Activated naive CD8-positive, alpha-beta T cell treated with anti-CD3 and anti-CD28 coated beads, Interleukin-2, amount 10 ng/mL, durations not matched to agents 7 days and 5 days (primary cell): ENCODE measurements around the gene NELFB. TPM values are rescaled to one million over a fixed set of nuclear protein-coding genes. Genes with fewer than 3 reads are reported as not detected.

Experiments used
- ATAC-seq: fragments of 150-1000 bp; cut with Tn5 transposase; one replicate; pipeline ENCODE4 v1.10.0; 2021; ENCODE audit warnings: low read depth, moderate library complexity
- POLR2A ChIA-PET: fragments of 350-600 bp; sonication (Branson Sonifier 250); formaldehyde crosslinking; loops from one replicate; lab custom pipeline; 2021; ENCODE audit warnings: antibody characterized with exemption; lab: Charles Lee
- DNase-seq: peaks from one replicate; pipeline ENCODE4 v3.0.0; 2021
- H3K27ac Mint-ChIP-seq: one replicate; pipeline ENCODE4 v1.8.0; 2022; ENCODE audit warnings: mild to moderate bottlenecking, mixed read lengths
- H3K27me3 Mint-ChIP-seq: one replicate; pipeline ENCODE4 v1.8.0; 2022; ENCODE audit warnings: mild to moderate bottlenecking, moderate library complexity, mixed read lengths
- H3K36me3 Mint-ChIP-seq: one replicate; pipeline ENCODE4 v1.8.0; 2021; ENCODE audit warnings: mild to moderate bottlenecking, mixed read lengths
- H3K4me1 Mint-ChIP-seq: one replicate; pipeline ENCODE4 v1.8.0; 2021; ENCODE audit warnings: mixed read lengths
- H3K4me3 Mint-ChIP-seq: one replicate; pipeline ENCODE4 v1.8.0; 2022; ENCODE audit warnings: mild to moderate bottlenecking, moderate library complexity, mixed read lengths
- H3K9me3 Mint-ChIP-seq: one replicate; pipeline ENCODE4 v1.8.0; 2021; ENCODE audit warnings: mixed read lengths
- total RNA-seq, 2 experiments: library from RNA; stranded (reverse); gene quantifications; one replicate each; pipeline ENCODE4 v1.2.3, GENCODE V29; 2021

NELFB gene
- total RNA-seq, 2 experiments from 2014 or later = 58.7 to 63.1 TPM

DNA sequence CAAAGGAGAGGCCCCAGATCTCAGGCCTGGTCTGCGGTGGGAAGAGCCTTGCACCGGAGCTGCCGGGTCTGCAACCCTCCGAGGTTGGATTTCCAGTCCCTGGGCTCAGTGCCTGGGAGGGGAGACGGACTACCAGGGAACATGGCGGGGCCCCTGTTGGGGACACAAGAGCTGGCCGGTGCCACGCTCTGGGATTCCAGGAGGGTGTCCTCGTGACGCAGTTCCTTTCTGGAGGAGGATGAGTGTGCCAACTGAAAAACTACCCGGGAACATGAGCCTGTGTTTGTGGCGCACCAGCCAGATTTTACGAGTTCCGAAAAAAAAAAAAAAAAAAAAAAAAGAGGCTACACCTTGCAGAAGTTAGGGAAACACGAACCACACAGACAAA is 38.0 kb downstream of the NELFB start:
- peaks cover 6% of the 10 kb centered on the region for H3K4me1 Mint-ChIP-seq
- POLR2A ChIA-PET = no interaction called here
- no peak overlapping the region for H3K27ac Mint-ChIP-seq
- DNase-seq (no peak), ATAC-seq (no peak)
- H3K9me3 Mint-ChIP-seq = no peaks in the 10 kb centered on the region
- H3K36me3 Mint-ChIP-seq = no peaks in the 10 kb centered on the region
- H3K27me3 Mint-ChIP-seq = peaks cover 34% of the 10 kb centered on the region
- no peak overlapping the region for H3K4me3 Mint-ChIP-seq

DNA sequence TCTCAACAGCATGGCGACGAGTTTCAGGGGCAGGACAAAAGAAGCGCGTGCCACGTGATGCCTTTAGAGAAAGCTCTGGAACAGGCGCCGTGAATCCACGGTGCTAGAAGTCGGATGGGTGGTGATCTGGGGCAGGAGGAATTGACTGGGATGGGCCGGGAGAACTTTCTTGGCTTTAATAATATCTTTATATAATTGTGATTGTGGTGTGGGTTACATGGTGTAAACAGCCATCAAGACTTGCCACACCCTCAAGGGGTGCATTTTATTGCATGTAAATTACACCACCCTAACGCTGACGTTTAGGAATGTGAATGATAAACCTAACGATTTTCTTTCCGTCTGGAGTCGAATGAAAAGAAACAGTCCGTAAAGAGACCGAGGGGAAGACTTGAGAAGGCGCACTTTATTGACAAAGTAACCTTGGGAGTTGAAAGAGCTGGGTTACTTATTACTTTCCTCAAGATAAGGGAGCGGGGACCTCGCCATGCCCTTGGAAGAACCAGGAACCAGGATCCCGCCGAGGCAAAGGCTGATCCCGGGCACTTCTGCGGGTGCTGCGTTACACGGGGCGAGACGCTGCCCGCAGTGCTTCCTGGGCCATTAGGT is 38.5 kb downstream of the NELFB start:
- no peak overlapping the region for H3K27ac Mint-ChIP-seq
- H3K4me3 Mint-ChIP-seq = no peak overlapping the region
- POLR2A ChIA-PET = interaction anchor here (1.2 to 1.3 kb wide), 2 partner anchors 8 to 16 kb away, joined by 3 to 4 read pairs; partner anchors contain the start of genes NRARP and TOR4A
- DNase-seq = no peak
- no peak for ATAC-seq
- peaks cover 6% of the 10 kb centered on the region for H3K4me1 Mint-ChIP-seq
- H3K9me3 Mint-ChIP-seq = no peaks in the 10 kb centered on the region
- H3K27me3 Mint-ChIP-seq = peaks cover 38% of the 10 kb centered on the region
- no peaks in the 10 kb centered on the region for H3K36me3 Mint-ChIP-seq

GRCh38 chr9:137294091-137294680 is 39.1 kb downstream of the NELFB start:
- ATAC-seq = peak; percentile 34
- DNase-seq = peak; percentile 29
- POLR2A ChIA-PET = interaction anchor here (1.2 to 1.3 kb wide), 2 partner anchors 8 to 17 kb away, joined by 3 to 4 read pairs; partner anchors contain the start of genes NRARP and TOR4A
- Mint-ChIP-seq H3K9me3 (no peaks in the 10 kb centered on the region), H3K4me3 (peak overlapping the region; percentile 4), H3K4me1 (peaks cover 6% of the 10 kb centered on the region), H3K27me3 (peaks cover 44% of the 10 kb centered on the region), H3K36me3 (no peaks in the 10 kb centered on the region), H3K27ac (no peak overlapping the region)

DNA sequence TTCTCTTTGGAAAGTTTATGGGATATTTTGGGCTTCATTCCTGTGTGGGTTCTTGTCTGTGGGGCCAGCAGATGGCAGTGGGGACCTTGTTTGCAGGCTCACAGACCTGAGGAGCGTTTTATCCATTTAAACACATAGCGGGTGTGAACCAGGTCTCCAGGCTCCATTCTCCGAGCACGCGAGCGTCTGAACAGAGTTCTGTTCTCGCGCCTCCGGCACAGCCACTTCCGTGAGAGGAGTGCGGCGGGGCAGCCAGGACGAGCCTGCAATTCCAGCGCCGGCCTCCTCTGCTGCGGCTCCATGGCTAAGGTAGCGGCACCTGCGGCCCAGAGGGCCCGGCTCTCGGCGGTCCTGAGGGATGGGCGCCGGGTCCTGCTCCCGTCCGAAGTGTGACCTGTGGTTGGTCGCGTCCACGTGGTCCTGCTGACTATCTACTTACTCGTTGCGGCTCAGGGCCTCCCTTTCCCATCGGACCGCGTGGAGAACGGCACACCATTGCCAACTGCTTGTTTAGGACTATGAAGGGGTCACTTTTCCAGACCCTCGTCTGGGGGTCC is 39.6 kb downstream of the NELFB start:
- H3K27me3 Mint-ChIP-seq = peaks cover 48% of the 10 kb centered on the region
- ATAC-seq = peak; percentile 31
- H3K4me1 Mint-ChIP-seq = peaks cover 6% of the 10 kb centered on the region
- peak; percentile 42 for DNase-seq
- no peak overlapping the region for H3K27ac Mint-ChIP-seq
- H3K4me3 Mint-ChIP-seq = peak overlapping the region; percentile 4
- H3K9me3 Mint-ChIP-seq = no peaks in the 10 kb centered on the region
- POLR2A ChIA-PET = interaction anchor here (1.3 kb wide), 1 partner anchor 17 kb away, joined by 4 read pairs; the partner anchor contains the start of gene TOR4A
- H3K36me3 Mint-ChIP-seq = no peaks in the 10 kb centered on the region

GRCh38 chr9:137295238-137295811 is 40.2 kb downstream of the NELFB start:
- Mint-ChIP-seq H3K27ac (no peak overlapping the region), H3K36me3 (no peaks in the 10 kb centered on the region), H3K4me3 (no peak overlapping the region), H3K9me3 (no peaks in the 10 kb centered on the region), H3K27me3 (peaks cover 53% of the 10 kb centered on the region), H3K4me1 (peaks cover 8% of the 10 kb centered on the region)
- POLR2A ChIA-PET = no interaction called here
- peak; percentile 78 for ATAC-seq
- DNase-seq = peak; percentile 87

DNA sequence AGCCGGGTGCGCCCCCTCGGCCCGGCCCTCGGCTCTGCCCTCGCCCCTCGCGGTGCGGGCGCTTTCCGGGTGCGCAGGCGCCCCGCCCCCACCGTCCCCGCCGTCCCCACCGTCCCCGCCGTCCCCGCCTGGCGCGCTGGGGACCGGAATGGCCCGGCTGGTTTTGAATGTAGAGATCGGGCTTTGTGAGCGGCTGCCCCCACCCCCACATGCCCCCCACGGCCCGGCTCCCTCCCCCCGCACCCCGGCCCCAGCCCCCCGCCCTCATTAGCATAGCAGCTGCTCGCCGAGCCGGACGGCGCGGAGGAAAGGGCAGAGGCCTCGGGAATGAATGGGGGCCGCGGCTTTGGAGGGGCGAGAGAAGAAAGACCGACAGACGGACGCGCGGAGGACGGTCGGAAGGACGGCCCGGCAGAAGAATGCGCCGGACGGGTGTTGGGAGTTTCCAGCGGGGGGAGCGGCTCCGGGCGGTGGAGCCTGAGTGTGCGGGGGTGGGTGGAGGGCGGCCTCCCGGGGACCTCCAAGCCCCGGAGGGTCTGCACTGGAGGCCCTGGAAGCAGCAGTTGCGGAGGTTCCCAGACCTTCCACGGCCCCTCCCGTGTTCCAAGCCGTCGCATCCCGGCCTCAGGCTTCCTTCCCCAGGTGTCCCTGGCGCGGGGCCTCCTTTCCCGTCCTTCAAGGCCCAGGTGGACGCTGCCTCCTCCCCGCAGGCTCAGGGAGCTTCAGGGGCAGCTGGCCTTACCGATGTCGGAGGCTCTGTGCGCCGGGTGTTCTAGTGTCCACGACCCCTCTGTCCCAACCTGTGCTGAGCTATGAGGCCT is 40.9 kb downstream of the NELFB start:
- Mint-ChIP-seq H3K36me3 (no peaks in the 10 kb centered on the region), H3K4me3 (peak overlapping the region; percentile 72), H3K27me3 (peaks cover 58% of the 10 kb centered on the region), H3K27ac (no peak overlapping the region), H3K4me1 (peaks cover 10% of the 10 kb centered on the region), H3K9me3 (no peaks in the 10 kb centered on the region)
- POLR2A ChIA-PET = no interaction called here
- ATAC-seq (peak; percentile 15), DNase-seq (peak; percentile 28)

DNA sequence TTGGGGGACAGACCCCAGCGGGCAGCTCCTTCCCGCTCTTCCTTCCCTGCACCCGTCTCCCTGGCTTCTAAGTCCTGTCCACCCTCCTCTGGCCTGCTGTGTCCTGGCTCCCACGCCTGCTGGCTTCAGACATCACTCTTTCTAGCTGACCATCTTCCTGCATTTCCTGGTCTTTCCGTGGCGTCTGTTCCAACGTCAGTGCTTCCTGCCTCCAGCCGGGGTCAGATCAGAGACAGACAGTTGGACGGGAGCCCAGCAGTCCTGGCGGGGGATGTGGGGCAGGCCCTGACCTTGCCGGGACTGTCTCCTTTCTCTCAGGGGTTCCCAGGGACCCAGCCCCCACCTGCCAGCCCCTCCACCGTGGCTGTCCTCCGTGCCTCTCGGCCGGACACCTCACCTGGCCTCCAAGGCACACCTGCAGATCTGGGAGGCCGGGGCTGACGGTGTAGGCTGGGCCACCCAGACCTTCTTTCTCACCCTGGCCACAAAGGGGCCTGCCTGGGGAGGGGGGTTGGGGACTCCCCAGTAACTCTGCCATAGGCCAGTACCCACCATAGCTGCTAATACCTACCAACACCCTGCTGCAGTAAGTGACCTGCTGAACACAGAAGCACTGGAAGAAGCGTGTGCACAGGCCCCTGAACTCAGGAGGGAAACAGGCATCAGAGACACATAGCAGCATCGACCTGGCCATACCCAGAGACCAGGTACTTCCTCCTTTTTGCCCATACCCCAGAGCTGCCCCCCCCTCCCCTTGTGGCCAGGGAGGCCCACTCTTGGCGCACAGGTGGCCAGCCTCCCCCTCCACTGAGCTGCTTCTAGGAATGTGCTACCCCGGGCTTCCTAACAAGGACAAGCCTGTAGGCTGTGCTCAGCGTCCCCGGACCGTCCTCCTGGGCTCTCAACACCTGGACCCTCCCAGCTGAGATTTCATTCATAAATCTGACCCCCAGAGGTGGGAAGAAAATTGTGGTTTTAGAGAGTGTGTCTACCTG is 41.8 kb downstream of the NELFB start:
- ATAC-seq (no peak), DNase-seq (peak; percentile 36)
- Mint-ChIP-seq H3K36me3 (no peaks in the 10 kb centered on the region), H3K27me3 (peaks cover 61% of the 10 kb centered on the region), H3K27ac (no peak overlapping the region), H3K4me1 (peaks cover 10% of the 10 kb centered on the region), H3K9me3 (no peaks in the 10 kb centered on the region), H3K4me3 (peak overlapping the region; percentile 72)
- POLR2A ChIA-PET = no interaction called here

DNA sequence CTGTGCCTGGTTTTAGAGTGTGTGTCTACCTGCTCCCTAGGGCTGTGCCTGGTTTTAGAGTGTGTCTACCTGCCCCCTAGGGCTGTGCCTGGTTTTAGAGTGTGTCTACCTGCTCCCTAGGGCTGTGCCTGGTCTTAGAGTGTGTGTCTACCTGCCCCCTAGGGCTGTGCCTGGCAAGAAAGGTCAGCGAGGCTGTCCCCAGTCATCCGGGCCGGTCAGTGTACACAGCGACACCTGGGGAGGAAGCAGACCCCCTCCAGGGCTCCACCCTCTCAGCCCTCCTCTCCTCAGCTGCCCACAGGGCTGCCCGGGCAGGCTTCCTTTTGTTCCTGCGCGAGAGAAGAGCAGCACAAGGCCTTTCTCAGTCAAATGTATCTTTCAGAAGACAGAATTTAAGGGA is 42.8 kb downstream of the NELFB start:
- Mint-ChIP-seq H3K4me3 (no peak overlapping the region), H3K27me3 (peaks cover 57% of the 10 kb centered on the region), H3K27ac (no peak overlapping the region), H3K9me3 (no peaks in the 10 kb centered on the region), H3K36me3 (no peaks in the 10 kb centered on the region), H3K4me1 (peaks cover 10% of the 10 kb centered on the region)
- POLR2A ChIA-PET = no interaction called here
- ATAC-seq (no peak), DNase-seq (peak; percentile 33)

GRCh38 chr9:137298401-137299202 is 43.5 kb downstream of the NELFB start:
- ATAC-seq (no peak), DNase-seq (peak; percentile 29)
- Mint-ChIP-seq H3K4me1 (peaks cover 10% of the 10 kb centered on the region), H3K36me3 (no peaks in the 10 kb centered on the region), H3K4me3 (no peak overlapping the region), H3K27me3 (peaks cover 52% of the 10 kb centered on the region), H3K9me3 (no peaks in the 10 kb centered on the region), H3K27ac (no peak overlapping the region)
- POLR2A ChIA-PET = no interaction called here

DNA sequence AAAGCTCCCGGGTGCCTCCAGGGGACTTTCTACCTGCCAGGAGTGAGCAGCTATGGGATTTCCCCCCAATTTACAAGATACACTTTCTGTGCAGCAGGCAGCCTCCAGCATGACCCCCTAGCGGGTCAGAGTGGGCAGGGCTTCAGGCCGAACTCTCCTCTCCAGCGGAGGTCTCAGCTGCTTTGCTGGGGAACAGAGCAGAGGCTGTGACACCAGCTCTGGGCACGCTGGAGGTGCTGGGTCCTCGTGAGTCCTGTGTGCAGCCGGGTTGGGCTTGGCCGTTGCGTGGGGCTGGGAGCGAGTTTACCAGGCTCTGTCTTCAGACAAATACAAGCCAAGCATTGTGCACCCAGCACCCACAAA is 44.1 kb downstream of the NELFB start:
- DNase-seq = no peak
- Mint-ChIP-seq H3K9me3 (no peaks in the 10 kb centered on the region), H3K27me3 (peaks cover 47% of the 10 kb centered on the region), H3K4me1 (peaks cover 10% of the 10 kb centered on the region), H3K27ac (no peak overlapping the region), H3K36me3 (no peaks in the 10 kb centered on the region), H3K4me3 (no peak overlapping the region)
- POLR2A ChIA-PET = no interaction called here
- no peak for ATAC-seq

DNA sequence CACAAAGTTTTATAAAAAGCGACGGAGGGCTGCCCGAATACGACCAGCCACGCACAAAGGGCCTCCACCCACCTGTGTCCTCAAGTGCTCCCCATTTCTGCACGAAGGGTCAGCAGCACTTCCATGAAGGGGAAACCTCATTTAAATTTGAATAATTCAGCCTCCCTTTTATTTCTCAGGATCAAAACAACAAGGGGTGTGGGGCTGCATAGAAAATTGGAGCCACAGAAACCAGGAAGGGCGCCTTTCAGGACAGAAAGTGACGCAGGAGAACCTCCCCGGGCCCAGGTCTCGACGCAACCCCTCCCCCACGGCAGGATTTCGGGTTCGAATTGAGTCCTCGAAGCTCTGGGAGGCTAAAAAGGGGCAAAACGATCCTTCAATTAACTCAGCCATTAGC is 44.8 kb downstream of the NELFB start:
- Mint-ChIP-seq H3K36me3 (no peaks in the 10 kb centered on the region), H3K4me3 (no peak overlapping the region), H3K27me3 (peaks cover 42% of the 10 kb centered on the region), H3K4me1 (peaks cover 7% of the 10 kb centered on the region), H3K27ac (no peak overlapping the region), H3K9me3 (no peaks in the 10 kb centered on the region)
- DNase-seq (no peak), ATAC-seq (no peak)
- POLR2A ChIA-PET = no interaction called here
